ENCODE data around the gene SPG7.

The SPG7 gene

DNA sequence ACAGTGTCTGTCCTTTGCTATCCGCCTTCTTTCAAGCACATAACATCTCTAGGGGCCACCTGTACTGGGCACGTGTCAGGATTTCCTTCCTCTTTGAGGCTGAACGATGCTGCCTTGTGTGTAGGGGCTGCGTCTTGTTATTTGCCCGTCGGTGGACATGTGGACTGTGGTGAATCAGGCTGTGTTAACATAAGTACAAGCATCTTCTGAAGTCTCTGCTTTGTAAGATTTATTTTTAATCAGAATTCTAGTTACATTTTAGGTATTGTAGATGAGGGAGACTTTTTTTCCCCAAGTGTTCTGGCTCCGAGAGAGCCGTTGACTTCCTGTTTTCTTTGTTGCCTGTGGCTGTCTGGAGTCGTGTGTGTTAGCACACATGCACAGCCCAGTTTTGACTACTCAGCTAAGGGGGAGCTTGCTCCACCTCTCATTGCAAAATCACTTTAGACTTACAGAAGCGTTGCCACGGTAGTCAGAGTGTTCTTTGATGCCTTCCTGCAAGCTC is 26.1 kb downstream of the SPG7 start:
- TF ChIP-seq, protein P1, sequence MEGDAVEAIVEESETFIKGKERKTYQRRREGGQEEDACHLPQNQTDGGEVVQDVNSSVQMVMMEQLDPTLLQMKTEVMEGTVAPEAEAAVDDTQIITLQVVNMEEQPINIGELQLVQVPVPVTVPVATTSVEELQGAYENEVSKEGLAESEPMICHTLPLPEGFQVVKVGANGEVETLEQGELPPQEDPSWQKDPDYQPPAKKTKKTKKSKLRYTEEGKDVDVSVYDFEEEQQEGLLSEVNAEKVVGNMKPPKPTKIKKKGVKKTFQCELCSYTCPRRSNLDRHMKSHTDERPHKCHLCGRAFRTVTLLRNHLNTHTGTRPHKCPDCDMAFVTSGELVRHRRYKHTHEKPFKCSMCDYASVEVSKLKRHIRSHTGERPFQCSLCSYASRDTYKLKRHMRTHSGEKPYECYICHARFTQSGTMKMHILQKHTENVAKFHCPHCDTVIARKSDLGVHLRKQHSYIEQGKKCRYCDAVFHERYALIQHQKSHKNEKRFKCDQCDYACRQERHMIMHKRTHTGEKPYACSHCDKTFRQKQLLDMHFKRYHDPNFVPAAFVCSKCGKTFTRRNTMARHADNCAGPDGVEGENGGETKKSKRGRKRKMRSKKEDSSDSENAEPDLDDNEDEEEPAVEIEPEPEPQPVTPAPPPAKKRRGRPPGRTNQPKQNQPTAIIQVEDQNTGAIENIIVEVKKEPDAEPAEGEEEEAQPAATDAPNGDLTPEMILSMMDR (IDR thresholded peaks at IDR 0.05; ENCODE audit: insufficient read depth, low read length, poor library complexity, severe bottlenecking), result no peak
- Histone ChIP-seq H3K27me3 (replicated peaks; ENCODE audit: control insufficient read depth, insufficient read depth, low read length) (no peaks in the 10 kb centered on the region), H3K36me3 (ENCODE audit: control insufficient read depth, insufficient read depth, low read length) (peaks cover 44% of the 10 kb centered on the region), H3K4me3 (replicated peaks; ENCODE audit: low read depth, low read length) (no peak overlapping the region)
- no peak for DNase-seq (ENCODE audit: extremely low read depth, insufficient read length)

DNA sequence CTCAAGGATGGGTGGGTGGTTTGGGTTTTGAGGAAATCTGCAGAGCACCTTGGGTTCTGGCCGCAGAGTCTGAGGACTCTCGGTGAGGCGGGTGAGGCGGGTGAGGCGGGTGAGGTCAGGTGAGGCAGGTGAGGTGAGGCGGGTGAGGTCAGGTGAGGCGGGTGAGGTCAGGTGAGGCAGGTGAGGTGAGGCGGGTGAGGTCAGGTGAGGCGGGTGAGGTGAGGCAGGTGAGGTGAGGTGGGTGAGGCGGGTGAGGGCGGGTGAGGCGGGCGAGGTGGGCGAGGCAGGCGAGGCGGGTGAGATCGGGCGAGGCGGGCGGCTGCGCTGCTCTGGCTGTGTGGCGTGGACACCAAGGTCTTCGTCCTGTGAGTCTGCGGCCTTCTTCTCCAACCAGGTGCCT is 28.2 kb downstream of the SPG7 start:
- Histone ChIP-seq H3K27me3 (replicated peaks; ENCODE audit: control insufficient read depth, insufficient read depth, low read length) (no peaks in the 10 kb centered on the region), H3K4me3 (replicated peaks; ENCODE audit: low read depth, low read length) (no peak overlapping the region), H3K36me3 (ENCODE audit: control insufficient read depth, insufficient read depth, low read length) (peaks cover 37% of the 10 kb centered on the region)
- no peak for DNase-seq (ENCODE audit: extremely low read depth, insufficient read length)
- TF ChIP-seq, protein P1 (IDR thresholded peaks at IDR 0.05; ENCODE audit: insufficient read depth, low read length, poor library complexity, severe bottlenecking), result no peak

DNA sequence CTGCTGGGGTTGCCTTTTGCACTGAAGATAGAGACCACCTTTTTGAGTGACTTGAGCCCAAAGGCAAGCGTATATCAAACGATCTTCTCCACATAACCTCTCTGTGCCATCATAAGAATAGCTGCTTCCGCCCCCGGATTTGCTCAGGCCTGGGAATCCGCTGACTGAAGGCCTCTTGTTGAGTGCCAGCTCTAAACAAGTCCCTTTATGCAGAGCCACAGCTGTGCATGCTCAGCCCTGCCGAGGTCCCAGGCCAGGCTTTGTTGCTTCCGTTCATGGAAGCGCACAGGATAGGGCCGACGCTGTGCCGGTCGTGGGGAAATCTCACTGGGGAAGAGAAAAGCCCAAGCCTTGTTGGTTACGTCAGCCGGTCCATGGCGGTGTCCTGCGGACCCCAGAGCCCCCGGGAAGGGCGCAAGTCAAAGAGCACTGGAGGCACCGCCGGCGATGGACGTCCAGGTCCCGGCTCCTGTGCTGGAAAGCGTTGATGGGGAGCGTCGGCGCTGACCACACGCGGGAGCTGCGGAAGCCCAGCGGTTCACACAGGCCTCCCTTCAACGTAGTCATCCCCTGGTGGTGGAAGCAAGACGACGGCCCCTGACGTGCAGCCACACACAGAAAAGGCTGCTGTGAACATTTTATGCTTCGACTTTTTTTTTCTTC is 28.8 kb downstream of the SPG7 start:
- Histone ChIP-seq H3K36me3 (ENCODE audit: control insufficient read depth, insufficient read depth, low read length) (peaks cover 31% of the 10 kb centered on the region), H3K4me3 (replicated peaks; ENCODE audit: low read depth, low read length) (no peak overlapping the region), H3K27me3 (replicated peaks; ENCODE audit: control insufficient read depth, insufficient read depth, low read length) (no peaks in the 10 kb centered on the region)
- TF ChIP-seq, protein P1 (IDR thresholded peaks at IDR 0.05; ENCODE audit: insufficient read depth, low read length, poor library complexity, severe bottlenecking), result no peak
- DNase-seq (ENCODE audit: extremely low read depth, insufficient read length), result no peak

DNA sequence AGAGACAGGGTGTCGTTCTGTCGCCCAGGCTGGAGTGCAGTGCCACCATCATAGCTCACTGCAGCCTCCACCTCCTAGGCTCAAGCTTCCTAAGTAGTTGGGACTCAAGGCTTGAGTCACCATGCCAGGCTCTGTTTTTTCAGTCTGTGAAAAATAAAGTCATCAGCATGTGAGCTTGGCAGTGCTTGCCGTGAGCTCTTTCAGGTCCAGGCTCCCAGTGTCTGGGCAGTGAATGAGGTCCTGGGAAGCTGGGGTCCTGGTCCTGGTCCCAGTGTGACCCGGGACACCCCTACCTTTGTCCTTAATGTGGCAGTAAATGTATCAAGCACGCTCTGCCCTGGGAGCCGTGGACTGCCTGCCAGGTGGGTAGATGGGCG is 29.3 kb downstream of the SPG7 start:
- Histone ChIP-seq H3K4me3 (replicated peaks; ENCODE audit: low read depth, low read length) (no peak overlapping the region), H3K36me3 (ENCODE audit: control insufficient read depth, insufficient read depth, low read length) (peaks cover 29% of the 10 kb centered on the region), H3K27me3 (replicated peaks; ENCODE audit: control insufficient read depth, insufficient read depth, low read length) (no peaks in the 10 kb centered on the region)
- DNase-seq (ENCODE audit: extremely low read depth, insufficient read length), result no peak
- TF ChIP-seq, protein P1 (IDR thresholded peaks at IDR 0.05; ENCODE audit: insufficient read depth, low read length, poor library complexity, severe bottlenecking), result no peak

DNA sequence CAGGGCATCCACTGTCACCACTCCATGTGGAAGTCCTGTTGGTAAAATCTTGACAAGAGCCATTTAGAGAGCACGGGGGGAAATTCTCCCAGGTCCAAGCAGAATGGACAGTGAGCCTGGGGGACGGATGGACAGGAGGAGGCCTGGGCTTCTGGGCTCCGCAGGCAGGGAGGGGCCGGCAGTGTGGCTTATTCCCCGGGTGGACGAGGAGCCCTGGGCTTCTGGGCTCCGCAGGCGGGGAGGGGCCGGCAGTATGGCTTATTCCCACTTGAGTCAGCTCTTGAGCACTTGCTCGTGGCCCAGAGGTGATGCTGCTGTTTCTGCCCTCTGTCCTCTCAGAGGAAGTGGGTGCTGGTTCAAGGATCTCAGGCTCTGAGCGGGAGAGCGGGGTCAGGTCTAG is 30.1 kb downstream of the SPG7 start:
- TF ChIP-seq, protein P1 (IDR thresholded peaks at IDR 0.05; ENCODE audit: insufficient read depth, low read length, poor library complexity, severe bottlenecking), result no peak
- Histone ChIP-seq H3K27me3 (replicated peaks; ENCODE audit: control insufficient read depth, insufficient read depth, low read length) (no peaks in the 10 kb centered on the region), H3K4me3 (replicated peaks; ENCODE audit: low read depth, low read length) (no peak overlapping the region), H3K36me3 (ENCODE audit: control insufficient read depth, insufficient read depth, low read length) (peaks cover 29% of the 10 kb centered on the region)
- no peak for DNase-seq (ENCODE audit: extremely low read depth, insufficient read length)

DNA sequence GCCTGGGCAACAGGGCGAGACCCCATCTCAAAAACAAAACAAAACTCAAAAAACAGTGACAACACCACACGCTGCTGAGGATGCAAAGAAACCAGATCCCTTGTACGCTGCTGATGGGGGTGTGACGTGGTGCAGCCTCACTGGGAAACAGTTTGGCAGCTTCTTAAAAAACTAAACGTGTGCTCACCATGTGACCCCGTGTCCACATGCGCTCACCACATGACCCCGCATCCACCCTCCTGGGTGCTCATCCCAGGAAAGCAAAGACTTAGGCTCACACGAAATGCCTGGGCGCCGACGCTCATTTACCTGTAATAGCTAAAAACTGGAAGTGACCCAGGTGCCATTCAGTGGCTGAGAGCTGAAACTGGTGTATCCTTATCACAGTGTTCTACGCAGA is 32.4 kb downstream of the SPG7 start:
- peaks cover 20% of the 10 kb centered on the region for H3K36me3 ChIP-seq (ENCODE audit: control insufficient read depth, insufficient read depth, low read length)
- TF ChIP-seq, protein P1 (IDR thresholded peaks at IDR 0.05; ENCODE audit: insufficient read depth, low read length, poor library complexity, severe bottlenecking), result no peak
- no peak overlapping the region for H3K4me3 ChIP-seq (replicated peaks; ENCODE audit: low read depth, low read length)
- no peak for DNase-seq (ENCODE audit: extremely low read depth, insufficient read length)
- H3K27me3 ChIP-seq (replicated peaks; ENCODE audit: control insufficient read depth, insufficient read depth, low read length), result no peaks in the 10 kb centered on the region
